WTC11 (cell line): Measurements from ENCODE around the gene CLN5. TPM values are rescaled to one million over a fixed set of nuclear protein-coding genes. Genes with fewer than 3 reads are reported as not detected.
"Not testable (repeated sequence)": the region's sequence is repeated elsewhere in the genome, so short reads cannot be mapped to it uniquely, and the experiment has no call there.

Experiments used
- ATAC-seq: fragments of 200-7000 bp; cut with Tn5 transposase; 2 replicates; pipeline ENCODE4 v1.10.0; 2021; ENCODE audit warnings: mild to moderate bottlenecking, moderate library complexity
- CTCF ChIA-PET: fragments of 300-600 bp; sonication (Branson Sonifier 250); formaldehyde crosslinking; loops from one replicate; lab custom pipeline; 2021; ENCODE audit warnings: antibody characterized with exemption; lab: Charles Lee
- POLR2A ChIA-PET: fragments of 350-600 bp; sonication (Branson Sonifier 250); formaldehyde crosslinking; loops from one replicate; lab custom pipeline; 2021; ENCODE audit warnings: antibody characterized with exemption; lab: Charles Lee
- DNase-seq: peaks from one replicate; pipeline ENCODE4 v3.0.0; 2021; ENCODE audit warnings: low spot score
- H3K27ac Mint-ChIP-seq: 2 replicates; pipeline ENCODE4 v1.8.0; 2021; ENCODE audit warnings: mixed read lengths
- H3K27me3 Mint-ChIP-seq: 2 replicates; pipeline ENCODE4 v1.8.0; 2021; ENCODE audit warnings: low read depth, mild to moderate bottlenecking, moderate library complexity, mixed read lengths
- H3K36me3 Mint-ChIP-seq: 2 replicates; pipeline ENCODE4 v1.8.0; 2021; ENCODE audit warnings: mixed read lengths
- H3K4me1 Mint-ChIP-seq: 2 replicates; pipeline ENCODE4 v1.8.0; 2022; ENCODE audit warnings: mixed read lengths
- H3K4me3 Mint-ChIP-seq: 2 replicates; pipeline ENCODE4 v1.8.0; 2021; ENCODE audit warnings: mild to moderate bottlenecking, moderate library complexity, mixed read lengths
- H3K9me3 Mint-ChIP-seq: 2 replicates; pipeline ENCODE4 v1.8.0; 2021; ENCODE audit warnings: mixed read lengths
- CREM ChIP-seq: sonication (generic); formaldehyde crosslinking; IDR thresholded peaks from 2 replicates; pipeline ENCODE4 v1.8.1; 2022; ENCODE audit warnings: mild to moderate bottlenecking, missing genetic modification reagents, moderate library complexity
- GABPB1 ChIP-seq: sonication (generic); formaldehyde crosslinking; IDR thresholded peaks from 2 replicates; pipeline ENCODE4 v1.8.1; 2023; ENCODE audit warnings: mild to moderate bottlenecking, missing genetic modification reagents
- GRHL2 ChIP-seq: fragments of 250-450 bp; sonication (Bioruptor Pico); IDR thresholded peaks from 2 replicates; pipeline ENCODE4 v1.8.0; 2022; ENCODE audit warnings: mild to moderate bottlenecking, moderate library complexity; ENCODE audit not compliant: insufficient replicate concordance, severe bottlenecking
- HMGA2 ChIP-seq: fragments of 250-450 bp; sonication (Bioruptor Pico); IDR thresholded peaks from 2 replicates; pipeline ENCODE4 v1.4.0; 2021; ENCODE audit warnings: mild to moderate bottlenecking, moderate library complexity
- KAT7 ChIP-seq: sonication (generic); formaldehyde crosslinking; IDR thresholded peaks from 2 replicates; pipeline ENCODE4 v1.8.1; 2023; ENCODE audit warnings: missing genetic modification reagents, mild to moderate bottlenecking, borderline replicate concordance
- MXD4 ChIP-seq: fragments of 250-450 bp; sonication (Bioruptor Pico); IDR thresholded peaks from 2 replicates; pipeline ENCODE4 v1.8.0; 2021; ENCODE audit warnings: mild to moderate bottlenecking, moderate library complexity, borderline replicate concordance
- NFATC4 ChIP-seq: fragments of 250-450 bp; sonication (Bioruptor Pico); IDR thresholded peaks from 2 replicates; pipeline ENCODE4 v1.9.0; 2021; ENCODE audit warnings: mild to moderate bottlenecking
- NR2C2 ChIP-seq: sonication (generic); formaldehyde crosslinking; IDR thresholded peaks from 2 replicates; pipeline ENCODE4 v1.8.0; 2022; ENCODE audit warnings: mild to moderate bottlenecking, missing genetic modification reagents
- RORB ChIP-seq: fragments of 250-450 bp; sonication (Bioruptor Pico); IDR thresholded peaks from 2 replicates; pipeline ENCODE4 v1.9.0; 2021; ENCODE audit warnings: mild to moderate bottlenecking
- TP53 ChIP-seq: sonication (generic); formaldehyde crosslinking; IDR thresholded peaks from 2 replicates; pipeline ENCODE4 v1.8.1; 2023; ENCODE audit warnings: mild to moderate bottlenecking, missing genetic modification reagents
- ZNF317 ChIP-seq: sonication (generic); formaldehyde crosslinking; IDR thresholded peaks from 2 replicates; pipeline ENCODE4 v1.8.1; 2023; ENCODE audit warnings: low read depth, mild to moderate bottlenecking, moderate library complexity, missing genetic modification reagents, borderline replicate concordance
- total RNA-seq: library from RNA; stranded (reverse); gene quantifications from 3 replicates; pipeline ENCODE4 v1.2.3, GENCODE V29; 2021
- TF ChIP-seq, protein P1 (sequence below): fragments of 250-450 bp; sonication (Bioruptor Pico); IDR thresholded peaks from 2 replicates; pipeline ENCODE4 v1.9.0; 2021; ENCODE audit warnings: mild to moderate bottlenecking
- TF ChIP-seq, protein P2 (sequence below): fragments of 250-450 bp; sonication (Bioruptor Pico); conservative IDR thresholded peaks from 2 replicates; pipeline ENCODE4 v1.9.0; 2021; ENCODE audit warnings: mild to moderate bottlenecking
- TF ChIP-seq, protein P3 (sequence below): sonication (generic); formaldehyde crosslinking; IDR thresholded peaks from 2 replicates; pipeline ENCODE4 v1.8.1; 2023; ENCODE audit warnings: mild to moderate bottlenecking, moderate library complexity, missing genetic modification reagents
- TF ChIP-seq, protein P4 (sequence below): fragments of 250-450 bp; sonication (Bioruptor Pico); IDR thresholded peaks from 2 replicates; pipeline ENCODE4 v2.1.2; 2022; ENCODE audit warnings: mild to moderate bottlenecking, moderate library complexity

Gene CLN5
- total RNA-seq, 1 experiment from 2014 or later = 9.2 TPM

DNA sequence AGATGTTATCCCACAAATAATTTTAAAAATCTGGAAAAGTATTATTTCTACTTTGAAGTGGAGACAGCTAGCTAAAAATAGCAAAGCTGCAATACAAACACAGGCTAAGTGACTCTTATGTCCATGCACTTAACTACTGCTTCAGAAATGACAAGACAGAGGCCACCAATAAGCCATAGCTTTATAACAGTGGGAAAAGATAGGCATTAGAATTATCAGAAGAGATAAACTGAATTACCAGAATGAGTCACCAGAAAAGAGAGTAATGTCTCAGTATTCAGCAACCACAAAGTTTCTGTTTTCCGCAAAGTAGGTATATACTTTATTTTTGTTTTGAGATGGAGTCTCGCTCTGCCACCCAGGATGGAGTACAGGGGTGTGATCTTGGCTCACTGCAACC, 17.1 kb downstream of the CLN5 start:
- H3K9me3 Mint-ChIP-seq = no peaks in the 10 kb centered on the region
- no peak overlapping the region for H3K27ac Mint-ChIP-seq
- no peak overlapping the region for H3K4me3 Mint-ChIP-seq
- ChIA-PET POLR2A (no interaction called here), CTCF (no interaction called here)
- H3K27me3 Mint-ChIP-seq = no peaks in the 10 kb centered on the region
- no peak for TF ChIP-seq NR2C2 (CRISPR knock-in tag)
- TF ChIP-seq NFATC4 (CRISPR knock-in tag) = no peak
- TF ChIP-seq HMGA2 (CRISPR knock-in tag) = no peak
- no peak for TF ChIP-seq TP53
- no peak for TF ChIP-seq ZNF317 (CRISPR knock-in tag)
- TF ChIP-seq, protein P1, sequence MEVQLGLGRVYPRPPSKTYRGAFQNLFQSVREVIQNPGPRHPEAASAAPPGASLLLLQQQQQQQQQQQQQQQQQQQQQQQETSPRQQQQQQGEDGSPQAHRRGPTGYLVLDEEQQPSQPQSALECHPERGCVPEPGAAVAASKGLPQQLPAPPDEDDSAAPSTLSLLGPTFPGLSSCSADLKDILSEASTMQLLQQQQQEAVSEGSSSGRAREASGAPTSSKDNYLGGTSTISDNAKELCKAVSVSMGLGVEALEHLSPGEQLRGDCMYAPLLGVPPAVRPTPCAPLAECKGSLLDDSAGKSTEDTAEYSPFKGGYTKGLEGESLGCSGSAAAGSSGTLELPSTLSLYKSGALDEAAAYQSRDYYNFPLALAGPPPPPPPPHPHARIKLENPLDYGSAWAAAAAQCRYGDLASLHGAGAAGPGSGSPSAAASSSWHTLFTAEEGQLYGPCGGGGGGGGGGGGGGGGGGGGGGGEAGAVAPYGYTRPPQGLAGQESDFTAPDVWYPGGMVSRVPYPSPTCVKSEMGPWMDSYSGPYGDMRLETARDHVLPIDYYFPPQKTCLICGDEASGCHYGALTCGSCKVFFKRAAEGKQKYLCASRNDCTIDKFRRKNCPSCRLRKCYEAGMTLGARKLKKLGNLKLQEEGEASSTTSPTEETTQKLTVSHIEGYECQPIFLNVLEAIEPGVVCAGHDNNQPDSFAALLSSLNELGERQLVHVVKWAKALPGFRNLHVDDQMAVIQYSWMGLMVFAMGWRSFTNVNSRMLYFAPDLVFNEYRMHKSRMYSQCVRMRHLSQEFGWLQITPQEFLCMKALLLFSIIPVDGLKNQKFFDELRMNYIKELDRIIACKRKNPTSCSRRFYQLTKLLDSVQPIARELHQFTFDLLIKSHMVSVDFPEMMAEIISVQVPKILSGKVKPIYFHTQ (CRISPR knock-in tag) = no peak
- TF ChIP-seq, protein P2, sequence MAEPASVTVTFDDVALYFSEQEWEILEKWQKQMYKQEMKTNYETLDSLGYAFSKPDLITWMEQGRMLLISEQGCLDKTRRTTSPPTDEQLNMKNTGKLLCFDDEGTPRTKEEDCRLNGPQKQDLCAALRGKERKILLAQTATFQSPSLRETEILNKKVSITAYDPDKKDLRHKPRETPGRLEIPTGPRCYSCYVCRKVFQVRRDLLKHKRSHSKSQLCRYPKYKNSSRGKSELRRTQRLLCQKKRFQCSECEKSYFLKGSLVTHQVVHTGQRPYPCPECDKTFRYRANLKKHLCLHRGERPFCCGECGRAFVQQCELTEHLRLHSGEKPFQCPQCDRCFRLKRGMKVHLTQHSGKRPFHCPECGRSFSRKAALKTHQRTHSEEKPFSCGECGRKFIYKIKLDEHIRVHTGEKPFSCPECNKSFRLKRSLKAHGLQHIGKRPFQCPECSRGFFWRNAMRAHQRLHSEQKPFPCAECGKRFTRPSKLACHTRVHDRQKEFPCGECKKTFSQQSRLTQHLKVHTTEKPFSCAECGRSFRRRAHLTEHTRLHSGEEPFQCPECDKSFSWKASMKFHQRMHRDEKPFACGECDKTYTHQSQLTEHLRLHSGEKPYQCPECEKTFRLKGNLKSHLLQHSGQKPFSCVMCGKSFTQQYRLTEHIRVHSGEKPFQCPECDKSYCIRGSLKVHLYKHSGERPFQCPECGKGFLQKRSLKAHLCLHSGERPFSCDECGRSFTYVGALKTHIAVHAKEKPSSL = no peak
- TF ChIP-seq, protein P3, sequence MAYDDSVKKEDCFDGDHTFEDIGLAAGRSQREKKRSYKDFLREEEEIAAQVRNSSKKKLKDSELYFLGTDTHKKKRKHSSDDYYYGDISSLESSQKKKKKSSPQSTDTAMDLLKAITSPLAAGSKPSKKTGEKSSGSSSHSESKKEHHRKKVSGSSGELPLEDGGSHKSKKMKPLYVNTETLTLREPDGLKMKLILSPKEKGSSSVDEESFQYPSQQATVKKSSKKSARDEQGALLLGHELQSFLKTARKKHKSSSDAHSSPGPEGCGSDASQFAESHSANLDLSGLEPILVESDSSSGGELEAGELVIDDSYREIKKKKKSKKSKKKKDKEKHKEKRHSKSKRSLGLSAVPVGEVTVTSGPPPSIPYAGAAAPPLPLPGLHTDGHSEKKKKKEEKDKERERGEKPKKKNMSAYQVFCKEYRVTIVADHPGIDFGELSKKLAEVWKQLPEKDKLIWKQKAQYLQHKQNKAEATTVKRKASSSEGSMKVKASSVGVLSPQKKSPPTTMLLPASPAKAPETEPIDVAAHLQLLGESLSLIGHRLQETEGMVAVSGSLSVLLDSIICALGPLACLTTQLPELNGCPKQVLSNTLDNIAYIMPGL (CRISPR knock-in tag) = no peak
- TF ChIP-seq RORB (CRISPR knock-in tag) = no peak
- no peak for TF ChIP-seq KAT7 (CRISPR knock-in tag)
- TF ChIP-seq CREM = no peak
- TF ChIP-seq, protein P4, sequence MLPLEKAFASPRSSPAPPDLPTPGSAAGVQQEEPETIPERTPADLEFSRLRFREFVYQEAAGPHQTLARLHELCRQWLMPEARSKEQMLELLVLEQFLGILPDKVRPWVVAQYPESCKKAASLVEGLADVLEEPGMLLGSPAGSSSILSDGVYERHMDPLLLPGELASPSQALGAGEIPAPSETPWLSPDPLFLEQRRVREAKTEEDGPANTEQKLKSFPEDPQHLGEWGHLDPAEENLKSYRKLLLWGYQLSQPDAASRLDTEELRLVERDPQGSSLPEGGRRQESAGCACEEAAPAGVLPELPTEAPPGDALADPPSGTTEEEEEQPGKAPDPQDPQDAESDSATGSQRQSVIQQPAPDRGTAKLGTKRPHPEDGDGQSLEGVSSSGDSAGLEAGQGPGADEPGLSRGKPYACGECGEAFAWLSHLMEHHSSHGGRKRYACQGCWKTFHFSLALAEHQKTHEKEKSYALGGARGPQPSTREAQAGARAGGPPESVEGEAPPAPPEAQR = no peak
- TF ChIP-seq GRHL2 = no peak
- no peak for TF ChIP-seq GABPB1 (CRISPR knock-in tag)
- TF ChIP-seq MXD4 (CRISPR knock-in tag) = no peak
- ATAC-seq = no peak
- H3K4me1 Mint-ChIP-seq = no peaks in the 10 kb centered on the region
- no peak for DNase-seq
- peaks cover 51% of the 10 kb centered on the region for H3K36me3 Mint-ChIP-seq

DNA sequence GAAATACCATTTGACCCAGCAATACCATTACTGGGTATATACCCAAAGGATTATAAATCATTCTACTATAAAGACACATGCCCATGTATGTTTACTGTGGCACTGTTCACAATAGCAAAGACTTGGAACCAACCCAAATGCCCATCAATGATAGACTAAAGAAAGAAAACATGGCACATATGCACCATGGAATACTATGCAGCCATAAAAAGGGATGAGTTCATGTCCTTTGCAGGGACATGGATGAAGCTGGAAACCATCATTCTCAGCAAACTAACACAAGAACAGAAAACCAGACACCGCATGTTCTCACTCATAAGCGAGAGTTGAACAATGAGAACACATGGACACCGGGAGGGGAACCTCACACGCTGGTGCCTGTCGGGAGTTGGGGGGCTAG, 17.8 kb downstream of the CLN5 start:
- H3K4me1 Mint-ChIP-seq, H3K27ac Mint-ChIP-seq, H3K27me3 Mint-ChIP-seq, POLR2A ChIA-PET, H3K9me3 Mint-ChIP-seq, ATAC-seq, DNase-seq, CTCF ChIA-PET, H3K4me3 Mint-ChIP-seq: not testable (repeated sequence)
- H3K36me3 Mint-ChIP-seq = peaks cover 57% of the 10 kb centered on the region
